Adrenal gland (tissue), 12 donors: ENCODE results near the gene SZT2. TPM values are rescaled to one million over a fixed set of nuclear protein-coding genes. Genes with fewer than 3 reads are reported as not detected.

Experiments used
- microRNA-seq, 3 donors: library from miRNA; unstranded; fragments of <30 nt; microRNA quantifications; one replicate each; pipeline ENCODE4, GENCODE V29; 2017 to 2020
- polyA plus RNA-seq, 3 donors: library from polyadenylated mRNA; stranded (reverse); fragments of 200-250 nt in 2 of 3; fragments of 350-450 nt in 1 of 3; fragmentation: Illumina TruSeq in 1 of 3; extraction: RNeasy Lipid Tissue Mini Kit (QIAGEN cat#74804) in 1 of 3; gene quantifications; one replicate each; pipeline ENCODE4 v1.2.3, GENCODE V29; 2013 to 2014
- small RNA-seq, 2 donors: library from RNA; depleted of rRNA; stranded (forward); fragments of <200 nt; gene quantifications; one replicate each; pipeline ENCODE3, GENCODE V24; 2016
- total RNA-seq, 9 donors: library from RNA; depleted of rRNA in 4 of 9; stranded (reverse); fragments of >200 nt in 4 of 9; fragments of 120-200 nt in 1 of 9; fragmentation: NEBNext Ultra II Directional in 1 of 9; extraction: Animal tissue kit (Norgen Biotek cat#: 25700) in 1 of 9; gene quantifications; one replicate each; pipeline versions ENCODE4 v1.1.0 to v1.2.4, GENCODE V29; 2013 to 2023
- donor health status: healthy with polysubstance abuse.
- donor health status: Bipolar disorder and iron deficiency.
- donor health status: DM: yes; HTN: yes; CAD: no.
- donor health status: DM: no; HTN: no; CAD: no.
- donor health status: DM: no; HTN: no; CAD: no.
- donor health status: DM: yes; HTN: yes; CAD: no.

SZT2 gene
- total and polyA plus RNA-seq, 12 donors = 12.2 to 106 (median 34.7) TPM

Small RNAs within 50 kb of the gene (microRNA-seq; reads per million reads assigned to microRNA genes)
- gene MIR6734 (1.9 to 4.0 (median 2.2) reads per million in 3 donors), gene MIR6735 (1.3 to 4.2 (median 2.8) reads per million in 3 donors)

Small RNAs within 50 kb of the gene (small RNA-seq; reads per million reads assigned to genes)
- 0 reads per million in 2 donors for gene MIR6735

Other genes with a start within 250 kb of the SZT2 start
- gene EBNA1BP2, start 217.6 kb upstream of the SZT2 start, total RNA-seq = 10 to 100 TPM; 33.4 to 79.7 (median 52.4) TPM
- gene EBNA1BP2, start 217.6 kb upstream of the SZT2 start, polyA plus RNA-seq = 100 to 1,000 TPM in 1 of 3 donors, 10 to 100 TPM in 2; 32.6 to 189 (median 37.2) TPM
- 1 to 10 TPM in 1 of 9 donors, under 1 TPM in 5, not detected in 3; 0.06 to 2.1 (median 0.20) TPM for gene CFAP57, start 217.6 kb upstream of the SZT2 start, total RNA-seq
- gene CFAP57, start 217.6 kb upstream of the SZT2 start, polyA plus RNA-seq = 1 to 10 TPM in 1 of 3 donors, under 1 TPM in 2; 0.33 to 1.3 (median 0.37) TPM
- 1 to 10 TPM in 3 of 9 donors, under 1 TPM in 4, not detected in 2; 0.14 to 2.1 (median 0.89) TPM for gene TMEM125, start 119.9 kb upstream of the SZT2 start, total RNA-seq
- 1 to 10 TPM in 2 of 3 donors, under 1 TPM in 1; 0.72 to 1.6 (median 1.1) TPM for gene TMEM125, start 119.9 kb upstream of the SZT2 start, polyA plus RNA-seq
- not detected for gene C1orf210, start 104.3 kb upstream of the SZT2 start, total RNA-seq
- not detected for gene C1orf210, start 104.3 kb upstream of the SZT2 start, polyA plus RNA-seq
- gene TIE1, start 88.9 kb upstream of the SZT2 start, total RNA-seq = 10 to 100 TPM; 11.6 to 49.8 (median 27.5) TPM
- gene TIE1, start 88.9 kb upstream of the SZT2 start, polyA plus RNA-seq = 10 to 100 TPM in 2 of 3 donors, 1 to 10 TPM in 1; 5.0 to 28.6 (median 19.6) TPM
- under 1 TPM in 4 of 9 donors, not detected in 5; 0.11 to 0.61 (median 0.35) TPM for gene MPL, start 52.1 kb upstream of the SZT2 start, total RNA-seq
- gene MPL, start 52.1 kb upstream of the SZT2 start, polyA plus RNA-seq = under 1 TPM in 2 of 3 donors, not detected in 1; 0.15 to 0.40 TPM
- 10 to 100 TPM in 1 of 9 donors, 1 to 10 TPM in 5, under 1 TPM in 3; 0.32 to 12.8 (median 2.1) TPM for gene CDC20, start 30.9 kb upstream of the SZT2 start, total RNA-seq
- gene CDC20, start 30.9 kb upstream of the SZT2 start, polyA plus RNA-seq = 1 to 10 TPM in 2 of 3 donors, under 1 TPM in 1; 0.88 to 3.0 (median 2.6) TPM
- 100 to 1,000 TPM in 2 of 9 donors, 10 to 100 TPM in 7; 24.9 to 111 (median 70.2) TPM for gene ELOVL1, start 21.9 kb upstream of the SZT2 start, total RNA-seq
- gene ELOVL1, start 21.9 kb upstream of the SZT2 start, polyA plus RNA-seq = 100 to 1,000 TPM in 1 of 3 donors, 10 to 100 TPM in 2; 33.6 to 242 (median 64.2) TPM
- gene MED8, start 99 bp upstream of the SZT2 start, total RNA-seq = 10 to 100 TPM; 17.3 to 79.1 (median 32.4) TPM
- gene MED8, start 99 bp upstream of the SZT2 start, polyA plus RNA-seq = 10 to 100 TPM; 26.2 to 58.3 (median 30.0) TPM
- 10 to 100 TPM; 27.0 to 66.5 (median 50.8) TPM for gene HYI, start 64.0 kb downstream of the SZT2 start, total RNA-seq
- gene HYI, start 64.0 kb downstream of the SZT2 start, polyA plus RNA-seq = 100 to 1,000 TPM in 2 of 3 donors, 10 to 100 TPM in 1; 24.7 to 209 (median 138) TPM
- 10 to 100 TPM in 8 of 9 donors, 1 to 10 TPM in 1; 9.2 to 92.0 (median 40.7) TPM for gene PTPRF, start 141.0 kb downstream of the SZT2 start, total RNA-seq
- 10 to 100 TPM; 10.5 to 21.0 (median 19.9) TPM for gene PTPRF, start 141.0 kb downstream of the SZT2 start, polyA plus RNA-seq